SK-N-MC (cell line): ENCODE data around the gene TMEM39B.

Experiments used
- FOXP2 ChIP-seq: optimal IDR thresholded peaks from 2 replicates; pipeline ENCODE3; 2011; ENCODE audit warnings: mild to moderate bottlenecking, moderate library complexity; ENCODE audit not compliant: insufficient read depth; ENCODE audit errors: extremely low read length, control extremely low read depth
- POLR2AphosphoS5 ChIP-seq: IDR thresholded peaks from 2 replicates; pipeline ENCODE4 v1.6.1; 2012; ENCODE audit warnings: mild to moderate bottlenecking, low read depth, low read length, borderline replicate concordance

GRCh38 chr1:32100359-32100758 is 27.6 kb downstream of the TMEM39B start:
- TF ChIP-seq POLR2AphosphoS5 (no peak), FOXP2 (no peak)
